ENCODE measurements around the gene ARMC3.

The ARMC3 gene

GRCh38 chr10:22997096-22997495 is 69.2 kb downstream of the ARMC3 start:
- peak; percentile 24 for DNase-seq

GRCh38 chr10:22998091-22998490 is 70.2 kb downstream of the ARMC3 start:
- DNase-seq = peak; percentile 20

GRCh38 chr10:22999942-23000341 is 72.1 kb downstream of the ARMC3 start:
- no peak for DNase-seq

- DNase-seq = no peak
Measured at GRCh38 chr10:23001901-23002516, 74.2 kb downstream of the ARMC3 start.

GRCh38 chr10:23005150-23005549 is 77.3 kb downstream of the ARMC3 start:
- DNase-seq = no peak

- no peak for DNase-seq
Measured at GRCh38 chr10:23013581-23014335, 85.9 kb downstream of the ARMC3 start.

GRCh38 chr10:23015021-23015707 is 87.3 kb downstream of the ARMC3 start:
- no peak for DNase-seq

GRCh38 chr10:23016636-23017035 is 88.8 kb downstream of the ARMC3 start:
- DNase-seq = no peak

GRCh38 chr10:23019633-23020032 is 91.8 kb downstream of the ARMC3 start:
- no peak for DNase-seq

- DNase-seq = no peak
Measured at GRCh38 chr10:23021430-23021829, 93.6 kb downstream of the ARMC3 start.

- no peak for DNase-seq
Measured at GRCh38 chr10:23024002-23024401, 96.1 kb downstream of the ARMC3 start.

GRCh38 chr10:23031318-23031717 is 103.5 kb downstream of the ARMC3 start:
- DNase-seq = no peak

GRCh38 chr10:23034790-23035189 is 106.9 kb downstream of the ARMC3 start:
- no peak for DNase-seq

GRCh38 chr10:23035569-23035968 is 107.7 kb downstream of the ARMC3 start:
- no peak for DNase-seq

GRCh38 chr10:23037152-23037551 is 109.3 kb downstream of the ARMC3 start:
- DNase-seq = no peak

GRCh38 chr10:23037561-23037960 is 109.7 kb downstream of the ARMC3 start:
- DNase-seq = no peak

- no peak for DNase-seq
Measured at GRCh38 chr10:23038172-23038571, 110.3 kb downstream of the ARMC3 start.

GRCh38 chr10:23040002-23040401 is 112.1 kb downstream of the ARMC3 start:
- no peak for DNase-seq

GRCh38 chr10:23046027-23046426 is 118.2 kb downstream of the ARMC3 start:
- no peak for DNase-seq

- DNase-seq = no peak
Measured at GRCh38 chr10:23047201-23048050, 119.6 kb downstream of the ARMC3 start.

- no peak for DNase-seq
Measured at GRCh38 chr10:23048191-23048590, 120.3 kb downstream of the ARMC3 start.

- no peak for DNase-seq
Measured at GRCh38 chr10:23051278-23051677, 123.4 kb downstream of the ARMC3 start.

- no peak for DNase-seq
Measured at GRCh38 chr10:23051855-23052331, 124.0 kb downstream of the ARMC3 start.

Data from NCI-H69 (cell line).